Astrocyte of the cerebellum (primary cell): ENCODE measurements around the gene FAM193B.

Experiments used
- DNase-seq: peaks from one replicate; pipeline ENCODE4 v3.0.0-alpha.2; 2011; ENCODE audit warnings: low read depth
- H3K4me3 ChIP-seq: 2 replicates; pipeline ENCODE4 v1.5.1; 2011; ENCODE audit warnings: mild to moderate bottlenecking, low read depth, low read length, moderate library complexity
- in situ Hi-C: cut with HindIII; loops from 2 replicates; pipeline ENCODE4 v1.10.0; 2017; ENCODE audit warnings: low sequenced_read_pairs
- TF ChIP-seq, protein P1 (sequence below): IDR thresholded peaks from 2 replicates; pipeline ENCODE4 v1.5.1; 2012; ENCODE audit warnings: low read length, low read depth, moderate library complexity, mild to moderate bottlenecking; ENCODE audit errors: missing control alignments

Gene FAM193B

DNA sequence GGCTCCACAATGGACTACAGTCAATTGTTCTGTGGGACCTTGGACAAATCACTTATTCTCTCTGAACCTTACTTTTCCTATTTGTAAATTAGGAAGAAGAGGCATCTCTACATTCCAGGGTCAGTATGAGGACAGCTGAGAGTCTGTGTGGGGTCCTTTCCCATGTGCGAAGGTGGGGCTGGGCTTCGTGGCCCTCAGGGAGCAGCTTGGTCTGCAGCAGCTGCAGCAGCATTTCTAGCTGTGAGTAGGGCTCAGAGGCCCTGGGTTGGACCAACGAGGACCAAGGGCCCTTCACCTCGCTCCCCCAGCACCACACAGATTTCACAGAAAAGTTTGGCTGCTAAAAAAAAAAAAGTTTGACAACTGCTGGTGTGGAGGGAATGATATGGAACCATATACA lies 28.2 kb downstream of the FAM193B start:
- H3K4me3 ChIP-seq: no peak overlapping the region
- no peak for DNase-seq
- TF ChIP-seq, protein P1, sequence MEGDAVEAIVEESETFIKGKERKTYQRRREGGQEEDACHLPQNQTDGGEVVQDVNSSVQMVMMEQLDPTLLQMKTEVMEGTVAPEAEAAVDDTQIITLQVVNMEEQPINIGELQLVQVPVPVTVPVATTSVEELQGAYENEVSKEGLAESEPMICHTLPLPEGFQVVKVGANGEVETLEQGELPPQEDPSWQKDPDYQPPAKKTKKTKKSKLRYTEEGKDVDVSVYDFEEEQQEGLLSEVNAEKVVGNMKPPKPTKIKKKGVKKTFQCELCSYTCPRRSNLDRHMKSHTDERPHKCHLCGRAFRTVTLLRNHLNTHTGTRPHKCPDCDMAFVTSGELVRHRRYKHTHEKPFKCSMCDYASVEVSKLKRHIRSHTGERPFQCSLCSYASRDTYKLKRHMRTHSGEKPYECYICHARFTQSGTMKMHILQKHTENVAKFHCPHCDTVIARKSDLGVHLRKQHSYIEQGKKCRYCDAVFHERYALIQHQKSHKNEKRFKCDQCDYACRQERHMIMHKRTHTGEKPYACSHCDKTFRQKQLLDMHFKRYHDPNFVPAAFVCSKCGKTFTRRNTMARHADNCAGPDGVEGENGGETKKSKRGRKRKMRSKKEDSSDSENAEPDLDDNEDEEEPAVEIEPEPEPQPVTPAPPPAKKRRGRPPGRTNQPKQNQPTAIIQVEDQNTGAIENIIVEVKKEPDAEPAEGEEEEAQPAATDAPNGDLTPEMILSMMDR: no peak
- in situ Hi-C loops: no loop called here

DNA sequence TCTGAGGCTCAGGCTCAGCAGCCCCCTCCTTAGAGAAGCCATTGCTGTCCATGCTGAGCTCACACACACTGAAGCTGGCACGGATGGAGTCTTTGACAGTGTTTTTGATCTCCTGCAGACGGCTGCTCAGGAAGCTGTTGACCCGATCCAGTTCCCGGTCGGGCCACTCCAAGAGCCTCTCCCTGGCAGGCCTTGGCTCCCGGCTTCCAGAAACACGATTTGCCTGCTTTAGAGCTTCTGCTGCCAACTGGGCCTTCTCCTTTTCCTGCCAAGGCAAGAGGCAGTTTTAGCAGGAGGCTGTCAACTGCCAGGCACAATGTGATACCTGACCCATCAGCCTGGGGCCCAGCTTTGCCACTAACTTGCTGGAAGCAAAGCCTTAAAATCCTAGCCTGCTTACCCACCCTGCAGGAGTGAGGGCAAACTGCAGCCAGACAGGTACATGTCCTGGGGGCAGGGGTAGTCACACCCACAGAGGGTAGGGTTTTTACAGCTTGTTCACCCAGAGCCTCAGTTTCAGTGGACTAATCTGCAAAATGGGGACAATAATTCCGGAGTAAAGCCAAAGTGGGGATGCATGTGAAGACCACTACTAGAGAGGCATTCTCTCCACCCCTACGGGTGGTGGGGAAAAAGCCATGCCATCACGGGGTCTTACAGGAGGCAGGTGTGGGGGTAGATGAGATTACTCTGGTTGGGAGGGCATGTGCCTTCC lies 29.3 kb downstream of the FAM193B start:
- TF ChIP-seq, protein P1: no peak
- no peak for DNase-seq
- no peak overlapping the region for H3K4me3 ChIP-seq
- in situ Hi-C loops: no loop called here

DNA sequence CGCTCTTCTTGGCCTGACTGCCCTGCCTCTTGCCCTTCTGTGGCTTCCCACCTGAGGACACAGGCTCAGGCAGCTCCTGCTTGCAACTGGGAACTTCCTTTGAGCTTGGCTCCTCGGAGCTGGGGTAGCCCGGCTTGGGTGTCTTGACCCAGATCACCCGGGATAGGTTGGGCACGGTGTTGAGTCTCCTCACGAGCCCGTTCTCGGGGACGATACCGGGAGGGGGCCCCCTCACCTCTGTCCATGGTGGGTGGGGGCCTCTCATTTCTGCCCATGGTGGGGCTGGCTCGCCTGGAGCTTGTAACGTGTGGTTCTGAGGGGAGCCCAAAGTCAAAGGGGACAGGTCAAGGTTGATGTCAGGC lies 29.8 kb downstream of the FAM193B start:
- in situ Hi-C loops: no loop called here

DNA sequence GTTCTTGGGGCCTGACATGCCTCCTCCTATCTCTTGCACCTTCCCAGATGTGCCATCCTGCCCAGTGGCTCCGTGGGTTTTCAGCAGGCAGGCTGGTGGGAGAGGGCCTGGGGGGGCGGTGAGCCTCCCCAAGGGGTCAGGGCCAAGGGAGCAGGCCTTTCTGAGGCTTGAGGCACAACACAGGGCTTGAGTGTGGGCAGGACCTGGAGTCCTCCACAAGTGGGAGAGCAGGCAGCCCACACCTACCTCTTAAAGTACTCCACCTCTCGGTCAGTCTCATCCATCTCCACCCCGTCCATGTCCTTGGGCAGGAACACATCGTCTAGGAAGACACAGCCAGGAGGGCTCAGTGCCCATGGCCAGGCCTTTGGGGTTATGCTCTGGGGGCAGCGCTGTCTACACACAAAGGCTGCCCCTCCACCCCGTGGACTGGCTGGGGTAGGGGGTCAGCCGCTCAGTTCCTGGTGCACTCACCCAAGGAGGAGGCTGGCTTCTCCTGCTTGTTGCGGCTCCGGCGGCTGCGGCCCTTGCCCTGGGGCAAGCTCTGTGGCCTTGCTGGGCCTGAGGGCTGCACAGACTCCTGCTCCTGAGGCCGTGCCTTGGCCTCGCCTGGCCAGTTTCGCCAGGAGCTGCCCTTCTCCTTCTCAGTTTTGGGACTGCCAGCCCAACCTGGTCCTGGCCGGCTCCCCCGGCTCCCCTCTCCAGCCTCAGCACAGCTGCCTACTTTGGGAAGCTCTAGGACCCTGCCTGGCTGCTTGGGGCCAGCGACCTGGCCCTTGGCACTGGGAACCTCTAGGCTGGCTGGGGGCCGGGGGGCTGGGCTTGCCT lies 30.4 kb downstream of the FAM193B start:
- in situ Hi-C loops: no loop called here
- no peak overlapping the region for H3K4me3 ChIP-seq
- no peak for DNase-seq
- TF ChIP-seq, protein P1: no peak

More for the DNA sequence above, 29.8 kb downstream of the FAM193B start:
- no peak for DNase-seq
- H3K4me3 ChIP-seq: no peak overlapping the region
- TF ChIP-seq, protein P1: no peak

DNA sequence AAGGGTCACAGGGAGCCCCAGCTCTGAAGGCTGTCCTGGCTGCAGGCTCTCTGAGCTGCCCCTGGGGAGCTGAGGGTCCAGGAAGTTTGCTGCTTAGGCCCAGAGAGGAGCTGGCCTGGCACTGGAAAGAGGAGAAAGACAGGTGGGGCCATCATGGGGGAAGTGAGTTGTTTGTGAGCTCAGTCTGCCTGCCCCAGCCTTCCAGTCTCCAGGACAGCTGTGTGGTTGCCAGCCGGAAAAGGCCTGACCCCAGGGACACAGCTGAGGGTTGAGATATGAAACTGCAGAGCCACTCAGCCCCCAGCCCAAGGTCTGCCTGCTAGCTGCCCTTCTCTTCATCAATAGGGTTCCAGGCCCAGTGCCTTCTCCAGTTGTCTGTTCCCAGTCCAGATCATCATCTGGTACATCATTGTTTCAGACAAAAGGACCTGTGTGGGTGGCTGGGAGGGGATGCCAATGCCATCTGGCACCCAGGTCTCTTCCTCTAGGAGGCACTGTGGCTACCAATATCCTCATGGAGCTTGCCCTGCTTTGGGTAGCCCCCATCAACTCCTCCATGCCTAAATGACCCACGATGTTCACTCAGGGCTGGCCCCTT lies 33.3 kb downstream of the FAM193B start:
- no peak overlapping the region for H3K4me3 ChIP-seq
- no peak for DNase-seq
- TF ChIP-seq, protein P1: no peak
- in situ Hi-C loops: no loop called here

DNA sequence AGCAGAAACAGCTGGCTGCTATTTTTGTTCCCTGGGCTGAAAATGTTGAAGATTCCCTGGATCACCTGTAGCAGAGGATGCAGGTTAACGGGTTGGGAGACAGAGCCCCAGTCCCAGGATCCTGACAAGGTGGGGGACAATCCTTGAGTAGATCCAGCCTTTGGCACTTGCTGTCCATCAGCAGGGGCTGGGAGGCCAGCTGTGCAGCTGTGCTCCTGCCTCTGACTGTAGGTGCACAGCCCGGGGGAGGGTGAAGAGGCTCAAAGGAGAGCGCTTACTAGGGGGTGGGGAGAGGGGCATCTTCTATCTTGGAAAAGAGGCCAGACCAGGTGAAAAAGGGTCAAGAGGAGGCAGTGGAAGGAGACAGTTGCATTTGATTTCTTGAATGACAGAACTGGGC lies 34.1 kb downstream of the FAM193B start:
- no peak for DNase-seq
- in situ Hi-C loops: no loop called here
- TF ChIP-seq, protein P1: no peak
- no peak overlapping the region for H3K4me3 ChIP-seq
